Measurements from ENCODE around the gene RPAP3. TPM values are rescaled to one million over a fixed set of nuclear protein-coding genes. Genes with fewer than 3 reads are reported as not detected.

Gene RPAP3
- total and polyA plus RNA-seq, 9 of the 15 experiments (the other 6 are each of a cell fraction or from before 2014, with no cell fraction given), result 40.0 to 92.1 (median 54.1) TPM

DNA sequence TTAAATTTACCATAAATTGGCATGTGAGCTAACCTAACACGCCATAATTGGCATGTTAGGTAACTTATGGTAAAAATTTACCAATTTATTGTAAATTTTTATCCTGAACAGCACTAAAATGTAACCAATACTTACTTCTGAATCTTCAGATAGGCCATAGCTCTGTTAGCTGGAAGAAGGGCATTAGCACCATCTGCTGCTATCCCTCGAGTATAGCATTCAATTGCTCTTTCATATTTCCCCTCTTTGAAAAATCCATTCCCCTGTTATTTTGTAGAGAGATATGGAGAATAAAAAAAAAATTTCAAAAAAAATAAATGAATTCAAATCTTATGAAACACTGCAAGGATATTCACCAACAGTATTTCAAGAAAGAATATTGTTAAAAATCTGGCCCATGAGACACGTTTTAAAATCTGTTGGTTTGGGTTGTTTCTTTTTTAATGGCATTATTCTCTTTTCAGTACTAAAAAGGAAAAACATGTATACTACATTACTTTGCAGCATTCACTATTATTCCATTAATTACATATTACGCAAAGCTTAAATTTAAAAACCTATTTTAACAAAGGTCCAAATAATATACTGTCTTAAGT, 19.1 kb downstream of the RPAP3 start (continued):
- peak; percentile 73 to 87 for TF ChIP-seq RAD21 (CRISPR knock-in tag; conservative IDR thresholded peaks at IDR 0.05 in 1 of 2, IDR thresholded peaks at IDR 0.05 in 1 of 2)
- no peak for TF ChIP-seq ZNF584 (CRISPR knock-in tag; IDR thresholded peaks at IDR 0.05; ENCODE audit: low read depth)
- no peak for TF ChIP-seq XRCC5 (IDR thresholded peaks at IDR 0.05; ENCODE audit: low read depth, low read length)
- TF ChIP-seq POLR3G (IDR thresholded peaks at IDR 0.05; ENCODE audit: extremely low read depth, insufficient read length, insufficient replicate concordance), result no peak
- TF ChIP-seq HNRNPL (IDR thresholded peaks at IDR 0.05; ENCODE audit: low read depth, low read length), result no peak
- no peak for TF ChIP-seq ZNF197 (CRISPR knock-in tag; IDR thresholded peaks at IDR 0.05; ENCODE audit: low read depth)
- no peak for TF ChIP-seq FOS (IDR thresholded peaks at IDR 0.05; ENCODE audit: extremely low read depth, insufficient read length)
- TF ChIP-seq, protein P1, sequence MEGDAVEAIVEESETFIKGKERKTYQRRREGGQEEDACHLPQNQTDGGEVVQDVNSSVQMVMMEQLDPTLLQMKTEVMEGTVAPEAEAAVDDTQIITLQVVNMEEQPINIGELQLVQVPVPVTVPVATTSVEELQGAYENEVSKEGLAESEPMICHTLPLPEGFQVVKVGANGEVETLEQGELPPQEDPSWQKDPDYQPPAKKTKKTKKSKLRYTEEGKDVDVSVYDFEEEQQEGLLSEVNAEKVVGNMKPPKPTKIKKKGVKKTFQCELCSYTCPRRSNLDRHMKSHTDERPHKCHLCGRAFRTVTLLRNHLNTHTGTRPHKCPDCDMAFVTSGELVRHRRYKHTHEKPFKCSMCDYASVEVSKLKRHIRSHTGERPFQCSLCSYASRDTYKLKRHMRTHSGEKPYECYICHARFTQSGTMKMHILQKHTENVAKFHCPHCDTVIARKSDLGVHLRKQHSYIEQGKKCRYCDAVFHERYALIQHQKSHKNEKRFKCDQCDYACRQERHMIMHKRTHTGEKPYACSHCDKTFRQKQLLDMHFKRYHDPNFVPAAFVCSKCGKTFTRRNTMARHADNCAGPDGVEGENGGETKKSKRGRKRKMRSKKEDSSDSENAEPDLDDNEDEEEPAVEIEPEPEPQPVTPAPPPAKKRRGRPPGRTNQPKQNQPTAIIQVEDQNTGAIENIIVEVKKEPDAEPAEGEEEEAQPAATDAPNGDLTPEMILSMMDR (IDR thresholded peaks at IDR 0.05 in 2 of 3, conservative IDR thresholded peaks at IDR 0.05 in 1 of 3; ENCODE audit: insufficient read depth in 2 of 3, low read depth in 1 of 3, low read length in 3 of 3), result peak; percentile 21 to 72 (median 55); a peak in 4 of 6 replicates
- no peak for TF ChIP-seq ZC3H8 (IDR thresholded peaks at IDR 0.05)
- TF ChIP-seq HDGF (IDR thresholded peaks at IDR 0.05), result no peak
- no peak for TF ChIP-seq ZNF384 (IDR thresholded peaks at IDR 0.05; ENCODE audit: low read depth, low read length)
- TF ChIP-seq, protein P2, sequence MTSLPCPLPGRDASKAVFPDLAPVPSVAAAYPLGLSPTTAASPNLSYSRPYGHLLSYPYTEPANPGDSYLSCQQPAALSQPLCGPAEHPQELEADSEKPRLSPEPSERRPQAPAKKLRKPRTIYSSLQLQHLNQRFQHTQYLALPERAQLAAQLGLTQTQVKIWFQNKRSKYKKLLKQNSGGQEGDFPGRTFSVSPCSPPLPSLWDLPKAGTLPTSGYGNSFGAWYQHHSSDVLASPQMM (CRISPR knock-in tag; IDR thresholded peaks at IDR 0.05), result no peak
- no peak for TF ChIP-seq ZNF12 (CRISPR knock-in tag; IDR thresholded peaks at IDR 0.05)
- TF ChIP-seq PHF20 (IDR thresholded peaks at IDR 0.05; ENCODE audit: partially characterized antibody), result no peak
- TF ChIP-seq ZNF436 (CRISPR knock-in tag; IDR thresholded peaks at IDR 0.05), result no peak
- TF ChIP-seq, protein P3, sequence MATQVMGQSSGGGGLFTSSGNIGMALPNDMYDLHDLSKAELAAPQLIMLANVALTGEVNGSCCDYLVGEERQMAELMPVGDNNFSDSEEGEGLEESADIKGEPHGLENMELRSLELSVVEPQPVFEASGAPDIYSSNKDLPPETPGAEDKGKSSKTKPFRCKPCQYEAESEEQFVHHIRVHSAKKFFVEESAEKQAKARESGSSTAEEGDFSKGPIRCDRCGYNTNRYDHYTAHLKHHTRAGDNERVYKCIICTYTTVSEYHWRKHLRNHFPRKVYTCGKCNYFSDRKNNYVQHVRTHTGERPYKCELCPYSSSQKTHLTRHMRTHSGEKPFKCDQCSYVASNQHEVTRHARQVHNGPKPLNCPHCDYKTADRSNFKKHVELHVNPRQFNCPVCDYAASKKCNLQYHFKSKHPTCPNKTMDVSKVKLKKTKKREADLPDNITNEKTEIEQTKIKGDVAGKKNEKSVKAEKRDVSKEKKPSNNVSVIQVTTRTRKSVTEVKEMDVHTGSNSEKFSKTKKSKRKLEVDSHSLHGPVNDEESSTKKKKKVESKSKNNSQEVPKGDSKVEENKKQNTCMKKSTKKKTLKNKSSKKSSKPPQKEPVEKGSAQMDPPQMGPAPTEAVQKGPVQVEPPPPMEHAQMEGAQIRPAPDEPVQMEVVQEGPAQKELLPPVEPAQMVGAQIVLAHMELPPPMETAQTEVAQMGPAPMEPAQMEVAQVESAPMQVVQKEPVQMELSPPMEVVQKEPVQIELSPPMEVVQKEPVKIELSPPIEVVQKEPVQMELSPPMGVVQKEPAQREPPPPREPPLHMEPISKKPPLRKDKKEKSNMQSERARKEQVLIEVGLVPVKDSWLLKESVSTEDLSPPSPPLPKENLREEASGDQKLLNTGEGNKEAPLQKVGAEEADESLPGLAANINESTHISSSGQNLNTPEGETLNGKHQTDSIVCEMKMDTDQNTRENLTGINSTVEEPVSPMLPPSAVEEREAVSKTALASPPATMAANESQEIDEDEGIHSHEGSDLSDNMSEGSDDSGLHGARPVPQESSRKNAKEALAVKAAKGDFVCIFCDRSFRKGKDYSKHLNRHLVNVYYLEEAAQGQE (IDR thresholded peaks at IDR 0.05; ENCODE audit: borderline replicate concordance), result peak; percentile 61
- TF ChIP-seq, protein P3 (CRISPR knock-in tag; IDR thresholded peaks at IDR 0.05; ENCODE audit: low read depth), result no peak
- TF ChIP-seq KLF10 (CRISPR knock-in tag; IDR thresholded peaks at IDR 0.05), result no peak
- no peak for TF ChIP-seq KHSRP (IDR thresholded peaks at IDR 0.05)
- no peak for TF ChIP-seq GTF2F1 (IDR thresholded peaks at IDR 0.05; ENCODE audit: low read depth, low read length)

Data from K562 (cell line).